Panc1 (cell line): Measurements from ENCODE around the gene CAMK1D. TPM values are rescaled to one million over a fixed set of nuclear protein-coding genes. Genes with fewer than 3 reads are reported as not detected.

ENCODE experiments used
- ATAC-seq: fragments of 200-7000 bp; cut with Tn5 transposase; 2 replicates; pipeline ENCODE4 v1.9.1; 2020; ENCODE audit warnings: mild to moderate bottlenecking, moderate library complexity
- BruUV-seq: library from RNA; stranded (reverse); fragments of 400-500 nt; replicated peaks from 2 replicates; lab custom pipeline; 2021; lab: Mats Ljungman, UMichigan
- CTCF ChIA-PET: fragments of 300-600 bp; sonication (Branson Sonifier 250); formaldehyde crosslinking; loops from one replicate; lab custom pipeline; 2022; ENCODE audit warnings: antibody characterized with exemption; lab: Charles Lee
- POLR2A ChIA-PET: fragments of 300-600 bp; sonication (Branson Sonifier 250); formaldehyde crosslinking; loops from one replicate; lab custom pipeline; 2022; ENCODE audit warnings: antibody characterized with exemption; lab: Charles Lee
- DNase-seq: peaks from one replicate; pipeline ENCODE4 v3.0.0-alpha.2; 2010; ENCODE audit warnings: low read depth, low spot score
- H3K27ac ChIP-seq: 2 replicates; pipeline ENCODE4 v1.5.1; 2011; ENCODE audit warnings: mild to moderate bottlenecking, low read length, inconsistent platforms
- H3K27me3 ChIP-seq: fragments of 200-500 bp; sonication (Bioruptor generic); 2 replicates; pipeline ENCODE4 v1.6.0; 2014; ENCODE audit warnings: low read length, inconsistent platforms; ENCODE audit not compliant: control insufficient read depth, insufficient read depth
- H3K36me3 ChIP-seq: fragments of 200-500 bp; sonication (Bioruptor generic); 2 replicates; pipeline ENCODE4 v1.5.1; 2014; ENCODE audit warnings: inconsistent platforms, mild to moderate bottlenecking, low read length, moderate library complexity; ENCODE audit not compliant: control insufficient read depth, insufficient read depth
- H3K4me1 ChIP-seq: 2 replicates; pipeline ENCODE4 v1.5.1; 2011; ENCODE audit warnings: inconsistent platforms, mild to moderate bottlenecking, low read length, moderate library complexity; ENCODE audit not compliant: control insufficient read depth, insufficient read depth
- H3K4me3 ChIP-seq, 2 experiments: 2 replicates each; pipeline ENCODE4 v1.5.1; 2011 to 2012; ENCODE audit warnings: low read depth in 2 of 2, low read length in 2 of 2, mild to moderate bottlenecking in 2 of 2, inconsistent platforms in 1 of 2, moderate library complexity in 1 of 2
- H3K9me3 ChIP-seq: fragments of 200-500 bp; sonication (Bioruptor generic); 2 replicates; pipeline ENCODE4 v1.5.1; 2014; ENCODE audit warnings: low read depth, mild to moderate bottlenecking, inconsistent platforms, low read length, moderate library complexity; ENCODE audit not compliant: control insufficient read depth, insufficient read depth
- CTCF ChIP-seq: fragments of 450-650 bp; IDR thresholded peaks from 2 replicates; pipeline ENCODE4 v1.5.1; 2017; ENCODE audit warnings: mild to moderate bottlenecking
- POLR2AphosphoS5 ChIP-seq: IDR thresholded peaks from 2 replicates; pipeline ENCODE4 v1.6.1; 2012; ENCODE audit warnings: mild to moderate bottlenecking, low read depth, low read length, moderate library complexity
- REST ChIP-seq, 2 experiments: IDR thresholded peaks; 2 replicates each; pipeline ENCODE4 v1.6.1; 2011 to 2012; ENCODE audit warnings: low read depth in 2 of 2, control low read depth in 1 of 2, low read length in 1 of 2, mild to moderate bottlenecking in 1 of 2, moderate library complexity in 1 of 2; ENCODE audit not compliant: insufficient read depth in 1 of 2
- SIN3A ChIP-seq: IDR thresholded peaks from 2 replicates; pipeline ENCODE4 v1.6.1; 2012; ENCODE audit warnings: low read depth, mild to moderate bottlenecking, low read length, moderate library complexity, borderline replicate concordance; ENCODE audit not compliant: insufficient read depth
- TCF7L2 ChIP-seq: IDR thresholded peaks from 2 replicates; pipeline ENCODE4 v1.6.1; 2011; ENCODE audit warnings: mild to moderate bottlenecking, low read depth, low read length, inconsistent platforms
- in situ Hi-C: cut with HindIII; loops from 2 replicates; pipeline ENCODE4 v1.10.0; 2016; ENCODE audit warnings: low sequenced_read_pairs, low pct_unique_long_range_greater_than_20kb
- intact Hi-C: fragments of 100-400 bp; cut with micrococcal nuclease; formaldehyde crosslinking; loops from one replicate; pipeline ENCODE4 v1.10.0; 2022; ENCODE audit not compliant: unreplicated experiment
- total RNA-seq: library from RNA; stranded (reverse); gene quantifications from one replicate; pipeline ENCODE4 v1.2.1, GENCODE V29; 2021; ENCODE audit not compliant: unreplicated experiment

CAMK1D gene
- total RNA-seq, 1 experiment from 2014 or later: 5.7 TPM

GRCh38 chr10:12796401-12797160 lies 447.2 kb downstream of the CAMK1D start:
- in situ Hi-C loops: no loop called here

More at GRCh38 chr10:12796401-12797160, 447.2 kb downstream of the CAMK1D start:
- Histone ChIP-seq H3K4me3 (no peak overlapping the region), H3K4me1 (no peaks in the 10 kb centered on the region), H3K36me3 (no peaks in the 10 kb centered on the region), H3K9me3 (no peaks in the 10 kb centered on the region), H3K27ac (no peak overlapping the region), H3K27me3 (no peaks in the 10 kb centered on the region)
- CTCF ChIA-PET: no interaction called here
- DNase-seq: no peak
- POLR2A ChIA-PET: no interaction called here
- intact Hi-C loops: no loop called here
- BruUV-seq: no TSS peak
- ATAC-seq: no peak
- TF ChIP-seq POLR2AphosphoS5: no peak
- TF ChIP-seq CTCF: no peak
- no peak for TF ChIP-seq SIN3A
- TF ChIP-seq REST (IDR thresholded peaks at IDR 0.05; ENCODE audit: insufficient read depth in 1 of 2, low read depth in 2 of 2, low read length in 1 of 2): no peak
- TF ChIP-seq TCF7L2: no peak
